ENCODE measurements around the gene ZNF474.

ZNF474 gene

GRCh38 chr5:122138356-122138755, 9.0 kb downstream of the ZNF474 start:
- H3K27me3 Mint-ChIP-seq = peaks cover 2% of the 10 kb centered on the region
- no peak overlapping the region for H3K27ac Mint-ChIP-seq
- H3K4me3 Mint-ChIP-seq = no peak overlapping the region
- H3K36me3 Mint-ChIP-seq = no peaks in the 10 kb centered on the region
- H3K9me3 Mint-ChIP-seq = no peaks in the 10 kb centered on the region
- H3K4me1 Mint-ChIP-seq = peaks cover 19% of the 10 kb centered on the region

DNA sequence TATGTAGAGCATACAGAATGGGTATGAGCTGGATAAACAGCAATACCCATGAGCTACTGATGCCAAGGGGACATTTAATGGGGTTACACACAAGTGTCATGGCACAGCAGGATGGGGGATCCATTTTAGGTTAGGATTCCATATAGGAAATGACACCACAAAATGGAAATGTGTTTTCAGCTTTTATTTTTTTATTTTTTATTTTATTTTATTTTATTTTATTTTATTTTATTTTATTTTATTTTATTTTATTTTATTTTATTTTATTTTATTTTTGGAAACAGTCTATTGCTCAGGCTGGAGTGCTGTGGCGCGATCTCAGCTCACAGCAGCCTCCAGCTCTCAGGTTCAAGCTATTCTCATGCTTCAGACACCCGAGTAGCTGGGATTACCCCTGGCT, 11.6 kb downstream of the ZNF474 start:
- Mint-ChIP-seq H3K36me3 (no peaks in the 10 kb centered on the region), H3K27ac (no peak overlapping the region), H3K9me3 (no peaks in the 10 kb centered on the region), H3K4me1 (peaks cover 19% of the 10 kb centered on the region), H3K27me3 (no peaks in the 10 kb centered on the region), H3K4me3 (no peak overlapping the region)

DNA sequence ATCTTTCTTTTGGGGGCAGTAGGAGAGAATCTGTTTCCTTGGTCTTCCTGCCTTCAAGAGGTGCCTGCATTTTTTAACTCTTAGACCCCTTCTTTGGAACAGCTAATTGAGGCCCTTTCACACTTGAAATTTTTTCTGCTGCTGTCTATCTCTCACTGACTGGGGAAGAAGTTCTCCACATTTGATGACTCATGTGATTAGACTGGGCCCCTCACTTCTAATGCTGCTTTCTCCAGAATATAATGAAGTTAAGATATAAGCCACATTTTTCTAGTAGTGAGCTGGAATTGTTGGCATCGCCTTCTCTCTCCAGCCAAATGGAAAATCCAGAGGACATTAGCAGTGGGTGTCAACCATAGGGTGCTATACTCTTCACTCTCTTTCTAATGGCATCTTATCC, 12.4 kb downstream of the ZNF474 start:
- peaks cover 18% of the 10 kb centered on the region for H3K4me1 Mint-ChIP-seq
- no peaks in the 10 kb centered on the region for H3K27me3 Mint-ChIP-seq
- no peak overlapping the region for H3K27ac Mint-ChIP-seq
- no peaks in the 10 kb centered on the region for H3K9me3 Mint-ChIP-seq
- H3K4me3 Mint-ChIP-seq = no peak overlapping the region
- no peaks in the 10 kb centered on the region for H3K36me3 Mint-ChIP-seq

DNA sequence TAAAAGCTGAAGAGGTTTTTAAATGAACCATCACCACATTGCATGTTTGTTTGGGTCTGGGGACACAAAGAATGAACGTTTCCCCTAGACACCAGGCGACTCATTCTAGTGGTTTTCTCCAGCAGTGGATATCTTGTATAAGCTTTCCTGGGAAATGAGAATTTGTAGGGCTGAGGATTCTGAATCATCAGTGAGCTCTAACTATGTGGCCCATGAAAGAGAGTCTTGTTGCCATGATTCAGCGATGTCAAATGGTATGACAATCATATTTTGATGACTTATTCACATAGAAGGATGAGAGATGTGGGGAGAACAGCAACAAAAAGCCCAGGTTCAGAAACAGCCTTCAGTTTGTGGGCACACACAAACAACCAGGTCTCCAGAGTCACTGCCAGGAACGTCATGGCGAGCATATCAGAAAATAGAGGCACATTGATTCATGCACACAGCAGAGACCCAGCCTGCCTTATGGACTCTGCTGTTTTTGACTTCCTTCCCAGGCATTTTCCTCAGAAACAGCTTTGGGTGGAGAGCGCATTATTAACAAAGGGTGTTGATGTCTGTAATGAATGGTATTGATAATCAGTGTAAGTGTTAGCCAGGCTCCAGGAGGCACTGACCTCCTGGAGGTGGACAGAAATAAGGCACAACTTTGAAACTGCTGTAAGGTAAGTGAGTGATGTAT, 13.3 kb downstream of the ZNF474 start:
- H3K27ac Mint-ChIP-seq = no peak overlapping the region
- H3K36me3 Mint-ChIP-seq = no peaks in the 10 kb centered on the region
- H3K4me3 Mint-ChIP-seq = no peak overlapping the region

GRCh38 chr5:122144236-122144635, 14.9 kb downstream of the ZNF474 start:
- Mint-ChIP-seq H3K4me1 (no peaks in the 10 kb centered on the region), H3K27ac (no peak overlapping the region), H3K9me3 (no peaks in the 10 kb centered on the region), H3K36me3 (no peaks in the 10 kb centered on the region), H3K4me3 (no peak overlapping the region), H3K27me3 (no peaks in the 10 kb centered on the region)

More for the DNA sequence above, 13.3 kb downstream of the ZNF474 start:
- Mint-ChIP-seq H3K27me3 (no peaks in the 10 kb centered on the region), H3K4me1 (peaks cover 10% of the 10 kb centered on the region), H3K9me3 (no peaks in the 10 kb centered on the region)

- Mint-ChIP-seq H3K4me1 (no peaks in the 10 kb centered on the region), H3K4me3 (no peak overlapping the region), H3K9me3 (no peaks in the 10 kb centered on the region), H3K27ac (no peak overlapping the region), H3K27me3 (no peaks in the 10 kb centered on the region), H3K36me3 (no peaks in the 10 kb centered on the region)
These were observed 16.6 kb downstream of the ZNF474 start for GRCh38 chr5:122145906-122146305.

- peaks cover 9% of the 10 kb centered on the region for H3K4me1 Mint-ChIP-seq
- no peak overlapping the region for H3K27ac Mint-ChIP-seq
- no peaks in the 10 kb centered on the region for H3K27me3 Mint-ChIP-seq
- no peaks in the 10 kb centered on the region for H3K36me3 Mint-ChIP-seq
- no peak overlapping the region for H3K4me3 Mint-ChIP-seq
- H3K9me3 Mint-ChIP-seq = no peaks in the 10 kb centered on the region
These were observed 20.2 kb downstream of the ZNF474 start for GRCh38 chr5:122149321-122150090.

- H3K36me3 Mint-ChIP-seq = no peaks in the 10 kb centered on the region
- H3K4me1 Mint-ChIP-seq = peaks cover 9% of the 10 kb centered on the region
- no peak overlapping the region for H3K27ac Mint-ChIP-seq
- H3K4me3 Mint-ChIP-seq = no peak overlapping the region
- H3K9me3 Mint-ChIP-seq = no peaks in the 10 kb centered on the region
- H3K27me3 Mint-ChIP-seq = no peaks in the 10 kb centered on the region
These were observed 20.9 kb downstream of the ZNF474 start for GRCh38 chr5:122150215-122150614.

- no peak overlapping the region for H3K27ac Mint-ChIP-seq
- H3K4me1 Mint-ChIP-seq = peaks cover 9% of the 10 kb centered on the region
- no peak overlapping the region for H3K4me3 Mint-ChIP-seq
- H3K9me3 Mint-ChIP-seq = no peaks in the 10 kb centered on the region
- no peaks in the 10 kb centered on the region for H3K27me3 Mint-ChIP-seq
- no peaks in the 10 kb centered on the region for H3K36me3 Mint-ChIP-seq
These were observed 22.3 kb downstream of the ZNF474 start for GRCh38 chr5:122151640-122152039.

DNA sequence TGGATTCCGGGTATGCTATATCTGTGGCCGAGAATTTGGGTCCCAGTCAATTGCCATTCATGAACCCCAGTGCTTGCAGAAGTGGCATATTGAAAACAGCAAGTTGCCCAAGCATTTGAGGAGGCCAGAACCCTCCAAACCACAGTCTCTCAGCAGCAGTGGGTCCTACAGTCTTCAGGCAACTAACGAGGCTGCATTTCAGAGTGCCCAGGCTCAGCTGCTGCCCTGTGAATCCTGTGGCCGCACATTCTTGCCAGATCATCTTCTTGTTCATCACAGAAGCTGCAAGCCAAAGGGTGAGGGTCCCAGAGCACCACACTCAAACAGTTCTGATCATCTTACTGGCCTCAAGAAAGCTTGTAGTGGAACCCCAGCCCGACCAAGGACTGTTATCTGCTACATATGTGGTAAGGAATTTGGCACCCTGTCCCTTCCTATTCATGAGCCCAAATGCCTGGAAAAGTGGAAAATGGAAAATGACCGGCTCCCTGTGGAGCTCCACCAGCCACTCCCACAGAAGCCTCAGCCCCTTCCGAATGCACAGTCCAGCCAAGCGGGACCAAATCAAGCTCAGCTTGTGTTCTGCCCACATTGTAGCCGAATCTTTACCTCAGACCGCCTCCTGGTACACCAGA, 23.0 kb downstream of the ZNF474 start:
- H3K27me3 Mint-ChIP-seq = no peaks in the 10 kb centered on the region
- peaks cover 9% of the 10 kb centered on the region for H3K4me1 Mint-ChIP-seq
- H3K4me3 Mint-ChIP-seq = no peak overlapping the region
- H3K27ac Mint-ChIP-seq = no peak overlapping the region
- H3K9me3 Mint-ChIP-seq = no peaks in the 10 kb centered on the region
- no peaks in the 10 kb centered on the region for H3K36me3 Mint-ChIP-seq

- no peak overlapping the region for H3K4me3 Mint-ChIP-seq
- H3K27ac Mint-ChIP-seq = no peak overlapping the region
- H3K9me3 Mint-ChIP-seq = no peaks in the 10 kb centered on the region
- H3K4me1 Mint-ChIP-seq = peaks cover 9% of the 10 kb centered on the region
- no peaks in the 10 kb centered on the region for H3K27me3 Mint-ChIP-seq
- no peaks in the 10 kb centered on the region for H3K36me3 Mint-ChIP-seq
These were observed 23.9 kb downstream of the ZNF474 start for GRCh38 chr5:122153230-122153629.

DNA sequence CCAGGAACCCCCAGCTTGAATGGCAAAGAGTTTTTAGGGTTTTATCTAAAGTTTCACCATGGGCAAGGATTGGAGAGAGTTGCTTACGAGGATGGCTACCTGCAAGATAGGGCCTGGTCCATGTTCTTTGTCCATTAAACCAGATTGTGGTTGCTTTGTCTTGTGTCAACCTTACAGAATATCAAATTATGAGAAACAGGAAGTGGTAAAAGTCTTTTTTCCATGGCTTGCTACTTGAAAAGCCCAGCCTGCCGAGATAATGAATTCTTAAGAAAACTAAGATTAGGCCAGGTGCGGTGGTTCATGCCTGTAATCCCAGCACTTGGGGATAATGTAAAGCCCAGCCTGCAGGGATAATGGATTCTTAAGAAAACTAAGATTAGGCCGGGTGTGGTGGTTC, 24.4 kb downstream of the ZNF474 start:
- Mint-ChIP-seq H3K36me3 (no peaks in the 10 kb centered on the region), H3K27me3 (no peaks in the 10 kb centered on the region), H3K9me3 (no peaks in the 10 kb centered on the region), H3K4me1 (peaks cover 9% of the 10 kb centered on the region), H3K4me3 (no peak overlapping the region), H3K27ac (no peak overlapping the region)

- Mint-ChIP-seq H3K27me3 (no peaks in the 10 kb centered on the region), H3K27ac (no peak overlapping the region), H3K4me1 (peaks cover 9% of the 10 kb centered on the region), H3K9me3 (no peaks in the 10 kb centered on the region), H3K36me3 (no peaks in the 10 kb centered on the region), H3K4me3 (no peak overlapping the region)
These were observed 25.1 kb downstream of the ZNF474 start for GRCh38 chr5:122154491-122154890.

DNA sequence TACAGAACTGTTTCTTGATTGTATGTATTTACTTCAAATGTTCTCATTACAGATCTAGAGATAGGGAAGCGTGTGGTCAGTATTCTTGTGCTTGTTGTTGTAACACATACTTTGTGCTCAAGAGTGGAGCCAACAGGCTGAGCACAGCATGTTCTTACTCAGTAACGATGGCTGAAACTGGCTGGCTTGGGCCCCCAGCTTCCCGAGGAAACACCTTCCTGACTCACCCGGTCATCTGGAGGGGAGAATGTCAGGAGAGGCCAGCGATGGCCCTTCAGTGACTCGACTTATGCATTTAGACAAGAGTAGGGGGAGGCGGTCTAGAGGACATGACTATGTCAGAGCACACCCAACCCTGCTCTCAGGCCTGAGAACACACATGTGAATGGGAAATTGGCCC, 25.6 kb downstream of the ZNF474 start:
- Mint-ChIP-seq H3K9me3 (no peaks in the 10 kb centered on the region), H3K27me3 (no peaks in the 10 kb centered on the region), H3K27ac (no peak overlapping the region), H3K4me3 (no peak overlapping the region), H3K4me1 (peaks cover 9% of the 10 kb centered on the region), H3K36me3 (no peaks in the 10 kb centered on the region)

GRCh38 chr5:122155546-122155945, 26.2 kb downstream of the ZNF474 start:
- Mint-ChIP-seq H3K4me3 (no peak overlapping the region), H3K27me3 (no peaks in the 10 kb centered on the region), H3K36me3 (no peaks in the 10 kb centered on the region), H3K4me1 (peaks cover 9% of the 10 kb centered on the region), H3K9me3 (no peaks in the 10 kb centered on the region), H3K27ac (no peak overlapping the region)

DNA sequence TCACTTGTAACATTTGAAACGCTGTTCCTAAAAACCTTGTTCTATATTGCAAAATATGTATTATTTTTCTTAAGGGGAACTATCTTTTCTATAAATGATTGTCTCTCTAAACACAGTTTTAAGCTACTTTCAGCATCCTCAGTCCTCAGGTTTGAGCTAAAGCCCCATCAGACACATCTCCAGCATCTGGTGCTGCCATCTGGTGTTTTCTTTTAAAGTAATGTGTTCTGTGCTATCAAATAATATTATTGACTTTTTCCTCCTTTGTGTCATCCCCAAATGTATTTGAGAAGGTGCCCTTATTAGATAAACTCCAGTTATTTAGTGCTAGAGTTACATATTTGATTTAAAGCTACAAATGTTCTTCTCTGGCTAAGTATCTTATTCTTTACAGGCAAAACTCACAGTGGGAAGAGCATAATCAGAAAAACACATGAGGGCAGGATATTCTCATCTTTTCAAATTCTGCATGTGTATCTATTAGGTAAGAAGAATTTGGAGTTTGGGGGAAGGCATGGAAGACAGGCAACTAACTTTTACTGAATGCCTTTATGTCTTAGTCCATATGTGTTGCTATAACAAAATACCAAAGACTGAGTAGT, 27.5 kb downstream of the ZNF474 start:
- Mint-ChIP-seq H3K36me3 (no peaks in the 10 kb centered on the region), H3K4me3 (no peak overlapping the region), H3K27me3 (peaks cover 2% of the 10 kb centered on the region), H3K4me1 (peaks cover 9% of the 10 kb centered on the region), H3K9me3 (no peaks in the 10 kb centered on the region), H3K27ac (no peak overlapping the region)
